GM19193 (cell line): Measurements from ENCODE around the gene PPM1L.

ENCODE experiments used
- POLR2A ChIP-seq: IDR thresholded peaks from 4 replicates; pipeline ENCODE4 v1.6.1; 2011; ENCODE audit not compliant: insufficient read depth, insufficient read length; ENCODE audit errors: extremely low read depth

PPM1L gene

GRCh38 chr3:160784853-160785252, 28.8 kb downstream of the PPM1L start:
- no peak for TF ChIP-seq POLR2A

GRCh38 chr3:160790726-160791125, 34.7 kb downstream of the PPM1L start:
- no peak for TF ChIP-seq POLR2A

DNA sequence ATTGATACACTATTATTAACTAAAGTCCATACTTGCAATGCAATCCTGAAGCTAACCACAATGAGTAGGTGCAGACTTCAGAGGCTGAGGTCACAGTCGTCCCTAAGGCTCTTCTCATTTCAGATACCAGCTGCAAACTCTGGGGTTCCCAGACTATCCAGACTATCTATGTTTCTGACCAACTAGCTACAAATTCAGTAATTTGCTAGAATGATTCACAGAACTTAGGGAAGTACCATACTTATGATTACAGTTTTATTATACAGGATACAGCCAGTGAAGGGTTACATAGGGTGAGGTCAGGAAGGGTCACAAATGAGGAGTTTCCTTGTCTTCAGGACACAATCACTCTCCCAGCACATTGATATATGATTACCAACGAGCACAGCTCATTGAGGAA, 36.5 kb downstream of the PPM1L start:
- TF ChIP-seq POLR2A, result no peak

GRCh38 chr3:160793722-160794252, 37.8 kb downstream of the PPM1L start:
- TF ChIP-seq POLR2A, result no peak

GRCh38 chr3:160796089-160796812, 40.2 kb downstream of the PPM1L start:
- no peak for TF ChIP-seq POLR2A

DNA sequence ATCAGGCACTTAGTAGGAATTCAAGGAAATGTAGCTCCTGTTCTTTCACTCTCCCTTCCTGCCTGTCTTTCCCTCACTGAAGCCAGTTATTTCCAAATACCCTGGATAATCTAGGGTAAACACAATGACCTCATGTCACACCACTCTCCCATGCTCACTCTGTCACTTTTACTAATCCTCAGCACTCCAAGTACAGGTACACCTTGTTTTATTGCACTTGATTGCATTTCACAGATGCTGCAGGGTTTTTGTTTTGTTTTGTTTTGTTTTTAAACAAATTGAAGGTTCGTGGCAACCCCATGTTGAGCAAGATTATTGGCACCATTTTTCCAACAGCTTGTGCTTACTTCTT, 40.8 kb downstream of the PPM1L start:
- TF ChIP-seq POLR2A, result no peak

GRCh38 chr3:160797356-160797755, 41.3 kb downstream of the PPM1L start:
- TF ChIP-seq POLR2A, result no peak

GRCh38 chr3:160801386-160802118, 45.5 kb downstream of the PPM1L start:
- TF ChIP-seq POLR2A, result no peak

GRCh38 chr3:160804762-160805161, 48.7 kb downstream of the PPM1L start:
- no peak for TF ChIP-seq POLR2A

- no peak for TF ChIP-seq POLR2A
Measured at GRCh38 chr3:160806094-160806493, 50.1 kb downstream of the PPM1L start.

DNA sequence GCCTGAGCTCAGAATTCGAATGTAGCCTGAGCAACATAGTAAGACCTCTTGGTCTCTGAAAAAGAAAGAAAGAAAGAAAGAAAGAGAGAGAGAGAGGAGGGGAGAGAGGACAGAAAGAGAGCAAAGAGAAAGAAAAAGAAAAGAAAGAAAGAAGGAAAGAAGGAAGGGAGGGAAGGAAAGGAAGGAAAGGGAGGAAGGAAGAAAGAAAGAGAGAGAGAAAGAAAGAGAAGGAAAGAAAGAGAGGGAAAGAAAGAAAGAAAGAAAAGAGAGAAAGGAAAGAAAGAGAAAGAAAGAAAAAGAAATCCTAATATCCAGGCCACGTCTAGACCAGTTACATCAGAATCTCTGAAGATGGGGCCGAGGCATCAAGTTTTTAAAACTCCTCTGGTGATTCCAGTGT, 50.7 kb downstream of the PPM1L start:
- no peak for TF ChIP-seq POLR2A

- no peak for TF ChIP-seq POLR2A
Measured at GRCh38 chr3:160808838-160809237, 52.8 kb downstream of the PPM1L start.

DNA sequence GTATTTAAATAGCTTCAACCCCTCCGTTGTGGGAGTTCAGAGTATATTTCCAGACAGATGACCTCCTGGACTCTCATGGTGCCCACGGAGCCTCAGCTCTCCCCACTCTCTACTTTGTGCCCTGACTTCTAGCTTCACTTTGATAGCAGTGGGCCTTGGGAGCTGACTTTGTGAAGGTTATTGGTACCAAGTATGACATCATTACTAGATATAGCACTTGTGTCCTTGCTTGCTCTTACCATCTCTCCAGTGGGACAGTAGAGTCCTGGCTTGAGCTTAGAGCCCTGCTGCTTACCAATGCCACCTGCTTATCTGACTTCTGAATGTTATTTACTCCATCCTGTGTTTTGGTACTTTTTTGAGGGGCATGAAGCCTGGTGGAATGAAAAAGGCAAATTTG, 53.4 kb downstream of the PPM1L start:
- no peak for TF ChIP-seq POLR2A

DNA sequence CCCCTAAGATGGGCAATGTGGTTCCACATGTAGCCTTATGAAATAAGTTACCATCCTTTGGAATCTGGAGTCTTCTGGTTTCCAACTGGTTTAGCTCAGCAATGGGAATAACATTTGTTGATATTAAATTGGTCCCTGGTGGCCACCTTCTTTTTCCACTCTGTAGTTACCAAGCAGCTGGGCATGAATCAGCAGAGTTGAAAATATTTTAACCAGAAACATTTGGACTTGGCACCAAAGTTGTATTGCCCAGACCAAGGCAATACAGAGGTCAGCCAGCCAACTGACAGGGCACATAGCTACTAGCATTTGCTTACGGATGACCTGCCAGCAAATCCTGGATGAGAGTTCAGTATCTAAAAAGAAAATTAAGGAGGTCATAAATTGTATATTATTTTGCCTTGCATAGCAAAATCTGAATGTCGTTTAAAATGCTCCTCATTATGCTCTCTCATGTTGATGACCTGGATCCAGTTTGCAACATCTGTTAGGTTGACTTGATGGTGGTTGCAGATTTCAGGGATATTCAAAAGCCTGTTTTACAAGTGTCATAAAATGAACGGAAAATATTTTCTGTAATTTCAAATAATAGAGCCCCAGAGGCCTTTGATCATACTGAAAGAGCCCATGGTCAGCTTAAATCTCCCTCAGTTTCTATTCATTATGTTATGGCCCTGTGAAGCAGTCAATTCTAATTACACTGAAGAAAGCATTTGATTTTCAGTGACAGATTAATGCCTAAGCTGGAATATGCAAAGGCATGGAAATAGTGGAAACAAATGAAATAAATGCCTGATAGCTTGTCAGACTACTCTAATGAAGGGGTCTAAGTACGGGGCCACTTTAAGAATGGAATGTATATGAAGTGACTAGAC, 54.6 kb downstream of the PPM1L start:
- no peak for TF ChIP-seq POLR2A

GRCh38 chr3:160811237-160811548, 55.2 kb downstream of the PPM1L start:
- TF ChIP-seq POLR2A, result no peak
